ENCODE measurements around the gene PFN3. TPM values are rescaled to one million over a fixed set of nuclear protein-coding genes. Genes with fewer than 3 reads are reported as not detected.

The PFN3 gene
- total and polyA plus RNA-seq, 4 donors = 0.32 to 1.00 TPM; not detected in 2

- peaks cover 47% of the 10 kb centered on the region for H3K4me1 ChIP-seq (ENCODE audit: control insufficient read depth, insufficient read depth, low read length)
- H3K27me3 ChIP-seq (ENCODE audit: control insufficient read depth, insufficient read depth, low read length) = no peaks in the 10 kb centered on the region
- DNase-seq (ENCODE audit: low read depth in 4 of 6, low spot score in 6 of 6) = no peak
- H3K36me3 ChIP-seq (ENCODE audit: control insufficient read depth, insufficient read depth, low read length) = peaks cover 73% of the 10 kb centered on the region
- H3K27ac ChIP-seq (ENCODE audit: low read depth, low read length) = no peak overlapping the region
- no peaks in the 10 kb centered on the region for H3K9me3 ChIP-seq (ENCODE audit: control insufficient read depth, insufficient read depth, low read length)
- 89% methylated on average over 24 of the region's 29 CpGs for whole genome bisulfite sequencing (ENCODE audit: insufficient coverage)
- H3K4me3 ChIP-seq (ENCODE audit: low read depth, low read length) = no peak overlapping the region
These were observed 31.1 kb upstream of the PFN3 start for GRCh38 chr5:177431317-177432142.

DNA sequence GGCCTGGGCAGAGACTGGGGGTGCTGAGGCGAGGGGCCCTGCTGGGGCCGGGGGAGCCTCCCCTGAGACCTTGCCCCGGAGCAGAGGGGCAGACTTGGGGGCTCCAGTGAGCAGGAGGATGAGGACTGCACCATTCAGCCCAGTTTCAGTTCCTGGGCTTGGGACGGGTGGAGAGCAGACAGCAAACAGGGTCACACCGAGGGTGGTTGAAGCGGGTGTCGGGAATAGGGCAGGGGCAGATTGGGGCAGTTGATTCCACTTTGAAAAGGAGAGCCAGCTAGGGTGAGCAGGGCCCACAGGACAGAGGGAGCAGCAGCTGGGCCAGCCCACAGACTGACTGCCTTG lies 30.5 kb upstream of the PFN3 start:
- Histone ChIP-seq H3K4me1 (ENCODE audit: control insufficient read depth, insufficient read depth, low read length) (peaks cover 47% of the 10 kb centered on the region), H3K36me3 (ENCODE audit: control insufficient read depth, insufficient read depth, low read length) (peaks cover 67% of the 10 kb centered on the region)

DNA sequence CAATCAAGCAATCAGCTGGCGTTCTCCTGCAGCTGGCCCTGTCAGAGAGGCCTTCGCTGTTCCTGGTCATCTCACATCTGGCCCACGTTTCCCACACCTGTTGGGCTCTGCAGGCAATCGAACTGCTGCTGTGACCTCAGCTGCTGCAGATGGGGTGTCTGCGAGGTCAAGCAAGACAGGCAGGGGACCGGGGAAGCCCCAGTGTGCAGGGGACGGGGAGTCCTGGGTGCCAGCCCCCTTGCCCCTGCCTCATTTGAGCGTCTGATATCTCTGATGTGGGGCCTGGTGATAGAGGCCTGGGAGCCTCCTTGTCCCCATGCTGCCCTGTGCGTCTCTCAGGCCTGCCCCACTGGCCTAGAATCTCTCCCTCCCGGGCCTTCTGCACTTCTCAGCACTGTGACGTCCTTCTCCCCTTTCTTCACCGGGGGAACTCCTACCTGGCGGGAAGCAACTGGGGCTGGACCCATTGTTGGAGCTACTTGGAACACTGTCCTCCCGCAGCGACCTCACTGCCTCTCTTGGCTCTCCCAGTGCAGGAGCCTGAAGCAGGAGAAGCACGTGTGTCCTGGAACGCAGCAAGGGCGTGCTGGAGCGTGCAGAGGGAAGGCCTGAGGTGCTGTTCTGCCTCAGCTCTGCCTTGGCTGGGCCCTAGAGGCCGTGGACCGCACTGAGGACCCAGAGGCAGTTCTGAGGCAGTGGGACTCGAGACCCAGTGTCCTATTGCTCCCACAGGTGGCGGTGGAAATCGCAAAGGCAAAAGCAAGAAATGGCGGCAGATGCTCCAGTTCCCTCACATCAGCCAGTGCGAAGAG lies 29.9 kb upstream of the PFN3 start:
- Histone ChIP-seq H3K4me1 (ENCODE audit: control insufficient read depth, insufficient read depth, low read length) (peaks cover 52% of the 10 kb centered on the region), H3K36me3 (ENCODE audit: control insufficient read depth, insufficient read depth, low read length) (peaks cover 61% of the 10 kb centered on the region), H3K9me3 (ENCODE audit: control insufficient read depth, insufficient read depth, low read length) (no peaks in the 10 kb centered on the region), H3K27me3 (ENCODE audit: control insufficient read depth, insufficient read depth, low read length) (no peaks in the 10 kb centered on the region), H3K27ac (ENCODE audit: low read depth, low read length) (no peak overlapping the region), H3K4me3 (ENCODE audit: low read depth, low read length) (no peak overlapping the region)
- WGBS (ENCODE audit: insufficient coverage) = 87% methylated on average over 26 of the region's 26 CpGs
- DNase-seq (ENCODE audit: low read depth in 4 of 6, low spot score in 6 of 6) = no peak

More for the DNA sequence above, 30.5 kb upstream of the PFN3 start:
- Histone ChIP-seq H3K27ac (ENCODE audit: low read depth, low read length) (no peak overlapping the region), H3K4me3 (ENCODE audit: low read depth, low read length) (no peak overlapping the region), H3K27me3 (ENCODE audit: control insufficient read depth, insufficient read depth, low read length) (no peaks in the 10 kb centered on the region), H3K9me3 (ENCODE audit: control insufficient read depth, insufficient read depth, low read length) (no peaks in the 10 kb centered on the region)
- DNase-seq (ENCODE audit: low read depth in 4 of 6, low spot score in 6 of 6) = no peak
- 80% methylated on average over 7 of the region's 7 CpGs for WGBS (ENCODE audit: insufficient coverage)

GRCh38 chr5:177429248-177430040 lies 29.0 kb upstream of the PFN3 start:
- H3K4me3 ChIP-seq (ENCODE audit: low read depth, low read length) = no peak overlapping the region
- no peak overlapping the region for H3K27ac ChIP-seq (ENCODE audit: low read depth, low read length)
- peaks cover 52% of the 10 kb centered on the region for H3K36me3 ChIP-seq (ENCODE audit: control insufficient read depth, insufficient read depth, low read length)
- H3K4me1 ChIP-seq (ENCODE audit: control insufficient read depth, insufficient read depth, low read length) = peaks cover 54% of the 10 kb centered on the region
- no peaks in the 10 kb centered on the region for H3K27me3 ChIP-seq (ENCODE audit: control insufficient read depth, insufficient read depth, low read length)
- no peak for DNase-seq (ENCODE audit: low read depth in 4 of 6, low spot score in 6 of 6)
- H3K9me3 ChIP-seq (ENCODE audit: control insufficient read depth, insufficient read depth, low read length) = no peaks in the 10 kb centered on the region
- WGBS (ENCODE audit: insufficient coverage) = 89% methylated on average over 6 of the region's 6 CpGs

GRCh38 chr5:177428574-177429217 lies 28.2 kb upstream of the PFN3 start:
- Histone ChIP-seq H3K4me3 (ENCODE audit: low read depth, low read length) (no peak overlapping the region), H3K4me1 (ENCODE audit: control insufficient read depth, insufficient read depth, low read length) (peaks cover 54% of the 10 kb centered on the region), H3K36me3 (ENCODE audit: control insufficient read depth, insufficient read depth, low read length) (peaks cover 45% of the 10 kb centered on the region), H3K27ac (ENCODE audit: low read depth, low read length) (no peak overlapping the region), H3K27me3 (ENCODE audit: control insufficient read depth, insufficient read depth, low read length) (no peaks in the 10 kb centered on the region), H3K9me3 (ENCODE audit: control insufficient read depth, insufficient read depth, low read length) (no peaks in the 10 kb centered on the region)
- 91% methylated on average over 5 of the region's 10 CpGs for WGBS (ENCODE audit: insufficient coverage)
- no peak for DNase-seq (ENCODE audit: low read depth in 4 of 6, low spot score in 6 of 6)

DNA sequence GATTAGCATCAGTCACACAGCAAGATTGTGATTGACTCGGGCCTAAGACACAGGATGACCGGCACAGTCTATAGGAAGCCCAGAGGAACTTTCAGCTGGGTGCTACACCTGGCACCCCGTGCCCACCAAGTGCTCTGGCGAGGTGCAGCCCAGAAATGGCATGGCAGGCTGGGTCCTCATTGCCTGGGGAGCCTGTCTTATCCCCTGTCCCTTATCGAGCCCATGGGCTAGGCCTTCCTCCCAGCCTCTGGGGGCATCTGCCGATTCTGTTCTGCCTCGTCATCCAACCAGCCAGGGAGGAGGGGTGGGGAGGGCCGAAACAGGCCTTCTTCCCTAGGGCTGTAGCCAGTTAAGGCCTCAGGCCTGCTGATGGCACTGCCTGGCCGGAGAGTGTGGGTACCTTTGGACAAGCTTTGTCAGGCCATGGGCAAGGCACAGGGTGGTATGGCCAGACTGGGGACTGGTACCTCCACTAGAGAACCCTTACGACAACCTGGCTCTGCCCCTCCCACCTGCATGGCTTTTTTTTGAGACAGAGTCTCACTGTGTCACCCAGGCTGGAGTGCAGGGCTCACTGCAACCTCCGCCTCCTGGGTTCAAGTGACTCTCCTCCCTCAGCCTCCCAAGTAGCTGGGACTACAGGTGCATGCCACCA lies 27.6 kb upstream of the PFN3 start:
- 85% methylated on average over 11 of the region's 11 CpGs for WGBS (ENCODE audit: insufficient coverage)
- Histone ChIP-seq H3K4me1 (ENCODE audit: control insufficient read depth, insufficient read depth, low read length) (peaks cover 54% of the 10 kb centered on the region), H3K27me3 (ENCODE audit: control insufficient read depth, insufficient read depth, low read length) (no peaks in the 10 kb centered on the region), H3K36me3 (ENCODE audit: control insufficient read depth, insufficient read depth, low read length) (peaks cover 38% of the 10 kb centered on the region), H3K9me3 (ENCODE audit: control insufficient read depth, insufficient read depth, low read length) (no peaks in the 10 kb centered on the region), H3K27ac (ENCODE audit: low read depth, low read length) (no peak overlapping the region), H3K4me3 (ENCODE audit: low read depth, low read length) (no peak overlapping the region)
- DNase-seq (ENCODE audit: low read depth in 4 of 6, low spot score in 6 of 6) = no peak

DNA sequence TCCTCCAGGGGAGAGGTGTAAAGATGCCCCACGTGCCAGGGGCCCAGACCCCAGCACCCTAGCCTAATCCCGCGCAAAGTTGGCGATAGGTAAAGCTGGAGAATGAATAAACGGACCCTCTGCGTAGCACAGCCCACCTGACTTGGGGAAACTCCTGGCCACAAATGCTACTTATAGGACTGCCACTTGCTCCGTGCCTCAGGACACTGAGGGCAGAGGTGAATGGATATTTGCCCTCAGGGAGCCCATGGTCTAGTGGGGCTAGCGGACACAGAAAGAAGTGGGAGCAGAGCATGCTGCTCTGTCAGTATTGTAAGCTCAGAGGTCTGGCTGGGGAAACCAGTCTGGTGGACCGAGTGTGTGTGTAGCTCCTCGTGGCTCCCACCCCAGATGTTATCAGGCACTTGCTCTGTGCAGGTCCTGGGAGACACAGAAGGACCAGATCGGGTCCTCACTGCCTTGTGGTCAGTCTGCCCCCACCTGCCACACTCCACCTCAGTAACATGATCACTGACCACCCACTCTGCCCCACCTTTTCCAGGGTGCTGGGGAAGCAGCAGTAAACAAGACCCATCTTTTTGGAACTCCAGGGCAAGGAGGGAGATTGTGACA lies 26.9 kb upstream of the PFN3 start:
- WGBS (ENCODE audit: insufficient coverage) = 12% methylated on average over 11 of the region's 11 CpGs
- no peak overlapping the region for H3K27ac ChIP-seq (ENCODE audit: low read depth, low read length)
- peaks cover 48% of the 10 kb centered on the region for H3K4me1 ChIP-seq (ENCODE audit: control insufficient read depth, insufficient read depth, low read length)

DNA sequence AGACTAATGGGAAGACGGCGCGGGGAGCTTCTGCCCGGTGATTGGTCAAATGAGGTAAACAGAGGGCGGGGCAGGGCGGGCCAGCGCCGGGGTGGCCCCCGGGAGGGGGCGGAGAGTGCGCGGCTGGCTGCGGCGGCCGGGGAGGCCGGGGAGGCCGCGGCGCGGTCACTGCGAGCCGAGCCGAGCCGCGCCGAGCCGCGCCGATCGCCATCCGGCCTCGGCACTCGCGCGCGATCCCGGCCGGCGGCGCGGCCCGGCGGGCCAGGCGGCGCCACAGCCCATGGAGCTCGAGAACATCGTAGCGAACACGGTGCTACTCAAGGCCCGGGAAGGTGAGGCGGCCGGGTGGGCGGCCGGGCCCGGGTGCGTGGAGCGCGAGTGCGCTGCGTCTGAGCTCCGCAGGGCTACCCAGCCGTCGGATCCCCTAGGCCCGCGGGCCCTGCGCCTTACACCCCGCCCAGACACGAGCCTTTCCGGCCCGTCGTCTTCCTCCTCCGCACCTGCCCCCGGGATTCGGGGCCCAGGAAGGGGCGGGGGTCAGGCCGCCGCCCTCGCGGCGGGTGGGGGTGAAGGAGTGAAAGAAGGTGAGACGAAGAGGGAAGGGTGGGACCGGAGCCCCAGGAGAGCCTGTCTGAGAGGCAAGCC lies 26.2 kb upstream of the PFN3 start, which contains the start of gene GRK6:
Gene GRK6, plus strand, starts transcription at position 111 of the 645 bp plus-strand sequence. Its CDS starts 170 bp downstream, at position 281.
- peaks cover 25% of the 10 kb centered on the region for H3K36me3 ChIP-seq (ENCODE audit: control insufficient read depth, insufficient read depth, low read length)
- H3K27me3 ChIP-seq (ENCODE audit: control insufficient read depth, insufficient read depth, low read length) = no peaks in the 10 kb centered on the region
- H3K27ac ChIP-seq (ENCODE audit: low read depth, low read length) = peak within 1 kb of the TSS; percentile 96
- H3K4me3 ChIP-seq (ENCODE audit: low read depth, low read length) = peak within 1 kb of the TSS; percentile 78
- DNase-seq (ENCODE audit: low read depth in 4 of 6, low spot score in 6 of 6) = no peak
- under 1% methylated on average over 78 of the region's 82 CpGs for WGBS (ENCODE audit: insufficient coverage)
- H3K4me1 ChIP-seq (ENCODE audit: control insufficient read depth, insufficient read depth, low read length) = peaks cover 42% of the 10 kb centered on the region
- H3K9me3 ChIP-seq (ENCODE audit: control insufficient read depth, insufficient read depth, low read length) = no peaks in the 10 kb centered on the region

More for the DNA sequence above, 26.9 kb upstream of the PFN3 start:
- Histone ChIP-seq H3K4me3 (ENCODE audit: low read depth, low read length) (peak overlapping the region; percentile 60), H3K9me3 (ENCODE audit: control insufficient read depth, insufficient read depth, low read length) (no peaks in the 10 kb centered on the region), H3K27me3 (ENCODE audit: control insufficient read depth, insufficient read depth, low read length) (no peaks in the 10 kb centered on the region), H3K36me3 (ENCODE audit: control insufficient read depth, insufficient read depth, low read length) (peaks cover 31% of the 10 kb centered on the region)
- DNase-seq (ENCODE audit: low read depth in 4 of 6, low spot score in 6 of 6) = peak in 1 of 6 donors; percentile 5

All from spinal cord (tissue), 10 donors.